H9 (cell line): ENCODE results near the gene SMIM36. TPM values are rescaled to one million over a fixed set of nuclear protein-coding genes. Genes with fewer than 3 reads are reported as not detected.

ENCODE experiments used
- DNase-seq: peaks from one replicate; pipeline ENCODE4 v3.0.0-alpha.2; 2017
- H2AFZ ChIP-seq: one replicate; pipeline ENCODE4 v1.6.1; 2013; ENCODE audit warnings: mild to moderate bottlenecking, low read length, control low read depth, moderate library complexity
- H2AK5ac ChIP-seq: 2 replicates; pipeline ENCODE4 v1.6.1; 2013; ENCODE audit warnings: low read length, control low read depth, mixed read lengths; ENCODE audit not compliant: insufficient read length
- H2BK120ac ChIP-seq: one replicate; pipeline ENCODE4 v1.6.1; 2013; ENCODE audit warnings: low read depth, mild to moderate bottlenecking, low read length, control low read depth, inconsistent platforms; ENCODE audit not compliant: poor library complexity, severe bottlenecking
- H2BK12ac ChIP-seq: 2 replicates; pipeline ENCODE4 v1.6.1; 2013; ENCODE audit warnings: low read length, control low read depth, mixed read lengths, low read depth; ENCODE audit not compliant: insufficient read length
- H2BK15ac ChIP-seq: 2 replicates; pipeline ENCODE4 v1.6.1; 2013; ENCODE audit warnings: low read depth, low read length, control low read depth
- H2BK20ac ChIP-seq: one replicate; pipeline ENCODE4 v1.6.1; 2013; ENCODE audit warnings: low read depth, mild to moderate bottlenecking, low read length, control low read depth, inconsistent platforms; ENCODE audit not compliant: poor library complexity, severe bottlenecking
- H2BK5ac ChIP-seq: 2 replicates; pipeline ENCODE4 v1.6.1; 2013; ENCODE audit warnings: low read length, control low read depth, mixed read lengths; ENCODE audit not compliant: insufficient read length
- H3K14ac ChIP-seq: 2 replicates; pipeline ENCODE4 v1.6.1; 2013; ENCODE audit warnings: low read length, control low read depth; ENCODE audit not compliant: insufficient read depth
- H3K18ac ChIP-seq: 2 replicates; pipeline ENCODE4 v1.6.1; 2013; ENCODE audit warnings: low read depth, mild to moderate bottlenecking, mixed read lengths, low read length, control low read depth; ENCODE audit not compliant: insufficient read length
- H3K23ac ChIP-seq: 2 replicates; pipeline ENCODE4 v1.6.1; 2013; ENCODE audit warnings: low read length, control low read depth, mixed read lengths, low read depth; ENCODE audit not compliant: insufficient read length
- H3K23me2 ChIP-seq: 2 replicates; pipeline ENCODE4 v1.6.1; 2013; ENCODE audit warnings: low read depth, mild to moderate bottlenecking, mixed read lengths, low read length, control low read depth; ENCODE audit not compliant: insufficient read length, poor library complexity, severe bottlenecking
- H3K27ac ChIP-seq: 2 replicates; pipeline ENCODE4 v1.5.1; 2013; ENCODE audit warnings: low read length, control low read depth, mixed read lengths, low read depth; ENCODE audit not compliant: insufficient read length
- H3K27me3 ChIP-seq: 2 replicates; pipeline ENCODE4 v1.6.1; 2013; ENCODE audit warnings: low read length, control low read depth, inconsistent platforms; ENCODE audit not compliant: insufficient read depth
- H3K4ac ChIP-seq: 2 replicates; pipeline ENCODE4 v1.6.1; 2013; ENCODE audit warnings: low read depth, mild to moderate bottlenecking, control low read depth, inconsistent platforms, low read length, moderate library complexity
- H3K4me1 ChIP-seq: 2 replicates; pipeline ENCODE4 v1.6.1; 2013; ENCODE audit warnings: low read length, control low read depth, inconsistent platforms; ENCODE audit not compliant: insufficient read depth
- H3K4me2 ChIP-seq: 2 replicates; pipeline ENCODE4 v1.6.1; 2013; ENCODE audit warnings: low read length, control low read depth, mixed read lengths; ENCODE audit not compliant: insufficient read length, insufficient read depth
- H3K56ac ChIP-seq: 2 replicates; pipeline ENCODE4 v1.6.1; 2013; ENCODE audit warnings: low read depth, mild to moderate bottlenecking, mixed read lengths, low read length, control low read depth; ENCODE audit not compliant: insufficient read length
- H3K79me1 ChIP-seq: 2 replicates; pipeline ENCODE4 v1.6.1; 2013; ENCODE audit warnings: low read depth, mild to moderate bottlenecking, moderate library complexity, low read length, control low read depth, inconsistent platforms; ENCODE audit not compliant: insufficient read depth, poor library complexity, severe bottlenecking
- H3K79me2 ChIP-seq: 2 replicates; pipeline ENCODE4 v1.6.1; 2013; ENCODE audit warnings: low read length, control low read depth, inconsistent platforms; ENCODE audit not compliant: insufficient read depth
- H3K9ac ChIP-seq: 2 replicates; pipeline ENCODE4 v1.6.1; 2013; ENCODE audit warnings: low read length, control low read depth, mixed read lengths; ENCODE audit not compliant: insufficient read length; ENCODE audit errors: extremely low read depth
- H3K9me3 ChIP-seq: one replicate; pipeline ENCODE4 v1.6.1; 2013; ENCODE audit warnings: low read depth, low read length, inconsistent platforms; ENCODE audit not compliant: control insufficient read depth
- H3T11ph ChIP-seq: one replicate; pipeline ENCODE4 v1.6.1; 2013; ENCODE audit warnings: mild to moderate bottlenecking, low read length, control low read depth, inconsistent platforms
- H4K20me1 ChIP-seq: one replicate; pipeline ENCODE4 v1.6.1; 2013; ENCODE audit not compliant: control insufficient read depth, insufficient read length, insufficient read depth
- H4K5ac ChIP-seq: 2 replicates; pipeline ENCODE4 v1.6.1; 2013; ENCODE audit warnings: low read depth, mild to moderate bottlenecking, mixed read lengths, low read length, control low read depth; ENCODE audit not compliant: insufficient read length
- H4K8ac ChIP-seq: replicated peaks from 2 replicates; pipeline ENCODE4 v1.6.1; 2013; ENCODE audit warnings: low read length, control low read depth, mixed read lengths, low read depth; ENCODE audit not compliant: insufficient read length
- H4K91ac ChIP-seq: 2 replicates; pipeline ENCODE4 v1.6.1; 2013; ENCODE audit warnings: low read depth, mild to moderate bottlenecking, moderate library complexity, mixed read lengths, low read length, control low read depth; ENCODE audit not compliant: insufficient read length
- H3K27ac Mint-ChIP-seq, 3 experiments: 2 replicates in 2 of 3; 3 replicates in 1 of 3; pipeline ENCODE4 v1.8.0; 2020 to 2021; ENCODE audit warnings: mixed read lengths in 3 of 3, mild to moderate bottlenecking in 1 of 3, moderate library complexity in 1 of 3
- H3K27me3 Mint-ChIP-seq: 2 replicates; pipeline ENCODE4 v1.8.0; 2021; ENCODE audit warnings: low read depth, mild to moderate bottlenecking, moderate library complexity, mixed read lengths
- H3K36me3 Mint-ChIP-seq, 3 experiments: 2 replicates in 2 of 3; 3 replicates in 1 of 3; pipeline ENCODE4 v1.8.0; 2020 to 2021; ENCODE audit warnings: low read depth in 3 of 3, mixed read lengths in 3 of 3; ENCODE audit not compliant: insufficient read depth in 1 of 3
- H3K4me1 Mint-ChIP-seq, 2 experiments: 2 replicates each; pipeline ENCODE4 v1.8.0; 2020; ENCODE audit warnings: mixed read lengths in 2 of 2
- H3K4me3 Mint-ChIP-seq, 2 experiments: 2 replicates in 1 of 2; 3 replicates in 1 of 2; pipeline ENCODE4 v1.8.0; 2020 to 2021; ENCODE audit warnings: mild to moderate bottlenecking in 2 of 2, mixed read lengths in 2 of 2, moderate library complexity in 1 of 2
- H3K9me3 Mint-ChIP-seq, 2 experiments: 2 replicates in 1 of 2; 3 replicates in 1 of 2; pipeline ENCODE4 v1.8.0; 2020; ENCODE audit warnings: mild to moderate bottlenecking in 2 of 2, mixed read lengths in 2 of 2, moderate library complexity in 1 of 2
- CTCF ChIP-seq: fragments of 200-600 bp; sonication (generic); conservative IDR thresholded peaks from 3 replicates; pipeline ENCODE4 v1.8.0; 2021; ENCODE audit warnings: antibody characterized with exemption, mild to moderate bottlenecking
- WGBS: extraction: QIAGEN DNeasy Blood & Tissue Kit; methylation state at CpG from one replicate; pipeline ENCODE4 v1.1.7; 2013; ENCODE audit warnings: missing lambda C conversion rate, low lambda C conversion rate, mixed read lengths; ENCODE audit not compliant: insufficient read length; ENCODE audit errors: extremely low coverage; 5-methylcytosine and 5-hydroxymethylcytosine counted together
- total RNA-seq: library from RNA; stranded (reverse); gene quantifications from 2 replicates; pipeline ENCODE4 v1.2.1, GENCODE V29; 2021

Gene SMIM36
- total RNA-seq, 1 experiment from 2014 or later: not detected

GRCh38 chr17:55440391-55440790 lies 70.9 kb downstream of the SMIM36 start:
- Histone ChIP-seq H3K4ac (no peak overlapping the region), H3K9ac (no peak overlapping the region), H3K18ac (no peak overlapping the region), H2BK12ac (no peak overlapping the region), H4K20me1 (no peaks in the 10 kb centered on the region), H4K8ac (no peak overlapping the region), H3K9me3 (no peaks in the 10 kb centered on the region), H3K27me3 (no peaks in the 10 kb centered on the region), H2AK5ac (no peak overlapping the region), H3K14ac (no peak overlapping the region), H4K91ac (no peak overlapping the region), H3K23ac (no peak overlapping the region), H3K56ac (no peak overlapping the region), H3K4me2 (no peak overlapping the region), H2BK20ac (no peak overlapping the region), H3K79me2 (no peaks in the 10 kb centered on the region), H3T11ph (no peak overlapping the region), H4K5ac (no peak overlapping the region), H3K79me1 (no peaks in the 10 kb centered on the region), H3K27ac (no peak overlapping the region), H2BK120ac (no peak overlapping the region), H3K23me2 (no peaks in the 10 kb centered on the region), H2BK5ac (no peak overlapping the region), H2BK15ac (no peak overlapping the region), H3K4me1 (no peaks in the 10 kb centered on the region; the same call in 1 of the 2 replicates), H2AFZ (no peak overlapping the region)
- no CpG with 5 or more reads among the region's 3 CpGs for WGBS
- Mint-ChIP-seq H3K36me3 (no peaks in the 10 kb centered on the region; a peak in 2 of 7 replicates), H3K4me3 (no peak overlapping the region), H3K27ac (no peak overlapping the region), H3K9me3 (peaks cover 0 to 5% of the 10 kb centered on the region in 2 experiments; a peak in 4 of 5 replicates), H3K27me3 (no peaks in the 10 kb centered on the region; the same call in 1 of the 2 replicates), H3K4me1 (peaks cover 21 to 22% of the 10 kb centered on the region in 2 experiments)
- TF ChIP-seq CTCF: no peak
- DNase-seq: no peak
